Skeletal muscle tissue (tissue), 4 donors: ENCODE data around the gene SLC7A5. TPM values are rescaled to one million over a fixed set of nuclear protein-coding genes. Genes with fewer than 3 reads are reported as not detected.
"Not testable (repeated sequence)": the region's sequence is repeated elsewhere in the genome, so short reads cannot be mapped to it uniquely, and the experiment has no call there.

Experiments
- H3K27ac ChIP-seq: one replicate; pipeline ENCODE4 v1.7.0; 2013; ENCODE audit warnings: mild to moderate bottlenecking, low read depth, low read length, inconsistent platforms
- H3K27me3 ChIP-seq, 3 donors: one replicate each; pipeline ENCODE4 v1.7.0; 2013; ENCODE audit warnings: low read length in 3 of 3; ENCODE audit not compliant: control insufficient read depth in 3 of 3, insufficient read depth in 3 of 3
- H3K36me3 ChIP-seq, 3 donors: one replicate each; pipeline ENCODE4 v1.7.0; 2013; ENCODE audit warnings: low read length in 3 of 3; ENCODE audit not compliant: control insufficient read depth in 3 of 3, insufficient read depth in 3 of 3
- H3K4me1 ChIP-seq, 3 donors: one replicate each; pipeline ENCODE4 v1.7.0; 2013; ENCODE audit warnings: low read length in 3 of 3, mild to moderate bottlenecking in 3 of 3; ENCODE audit not compliant: control insufficient read depth in 3 of 3, insufficient read depth in 3 of 3
- H3K4me3 ChIP-seq, 3 donors: one replicate each; pipeline ENCODE4 v1.7.0; 2013; ENCODE audit warnings: low read length in 3 of 3
- H3K9ac ChIP-seq, 3 donors: one replicate each; pipeline ENCODE4 v1.7.0; 2013; ENCODE audit warnings: low read length in 3 of 3, mild to moderate bottlenecking in 3 of 3, moderate library complexity in 2 of 3, low read depth in 1 of 3
- H3K9me3 ChIP-seq, 3 donors: one replicate each; pipeline ENCODE4 v1.7.0; 2013; ENCODE audit warnings: low read length in 3 of 3; ENCODE audit not compliant: control insufficient read depth in 3 of 3
- total RNA-seq: library from RNA; depleted of rRNA; stranded (reverse); fragments of >200 nt; gene quantifications from one replicate; pipeline ENCODE4 v1.2.3, GENCODE V29; 2014
- donor health status: Osteomylitis.

SLC7A5 gene
- total RNA-seq, 1 donor from 2014 or later: 3.1 TPM

- Histone ChIP-seq H3K27ac (no peak overlapping the region), H3K36me3 (no peaks in the 10 kb centered on the region), H3K9me3 (no peaks in the 10 kb centered on the region), H3K4me1 (no peaks in the 10 kb centered on the region), H3K27me3 (peaks cover 6 to 30% (median 16%) of the 10 kb centered on the region in 3 donors), H3K4me3 (no peak overlapping the region), H3K9ac (no peak overlapping the region)
Measured at GRCh38 chr16:87877942-87878507, 8.7 kb upstream of the SLC7A5 start.

- Histone ChIP-seq H3K27ac (no peak overlapping the region), H3K9me3 (no peaks in the 10 kb centered on the region), H3K9ac (no peak overlapping the region), H3K4me1 (peaks cover 4% of the 10 kb centered on the region in 3 donors), H3K27me3 (peaks cover 6 to 22% (median 11%) of the 10 kb centered on the region in 3 donors), H3K36me3 (no peaks in the 10 kb centered on the region), H3K4me3 (no peak overlapping the region)
Measured at GRCh38 chr16:87874639-87875427, 5.5 kb upstream of the SLC7A5 start.

- not testable (repeated sequence) for H3K27ac ChIP-seq, H3K9me3 ChIP-seq, H3K4me3 ChIP-seq, H3K36me3 ChIP-seq, H3K9ac ChIP-seq
- Histone ChIP-seq H3K4me1 (peaks cover 11 to 16% (median 14%) of the 10 kb centered on the region in 3 donors), H3K27me3 (peaks cover 5 to 14% (median 6%) of the 10 kb centered on the region in 3 donors)
Measured at GRCh38 chr16:87870418-87871291, 1.3 kb upstream of the SLC7A5 start.

- H3K36me3 ChIP-seq, H3K9ac ChIP-seq, H3K9me3 ChIP-seq, H3K27ac ChIP-seq, H3K4me3 ChIP-seq: not testable (repeated sequence)
- H3K27me3 ChIP-seq: peaks cover 5 to 11% (median 5%) of the 10 kb centered on the region in 3 donors
- H3K4me1 ChIP-seq: peaks cover 11 to 16% (median 14%) of the 10 kb centered on the region in 3 donors
Measured at GRCh38 chr16:87869879-87870417, 641 bp upstream of the SLC7A5 start.

GRCh38 chr16:87868254-87869029 lies 865 bp downstream of the SLC7A5 start:
- H3K9me3 ChIP-seq, H3K36me3 ChIP-seq, H3K27me3 ChIP-seq, H3K27ac ChIP-seq: not testable (repeated sequence)
- Histone ChIP-seq H3K9ac (peak overlapping the region in 2 of 3 donors; percentile 45 to 62), H3K4me3 (peak overlapping the region; percentile 56 to 69 (median 64)), H3K4me1 (peaks cover 11 to 18% (median 14%) of the 10 kb centered on the region in 3 donors)

- not testable (repeated sequence) for H3K4me3 ChIP-seq, H3K9ac ChIP-seq, H3K27me3 ChIP-seq, H3K36me3 ChIP-seq, H3K9me3 ChIP-seq, H3K27ac ChIP-seq
- H3K4me1 ChIP-seq: peaks cover 12 to 33% (median 24%) of the 10 kb centered on the region in 3 donors
Measured at GRCh38 chr16:87865902-87866555, 3.3 kb downstream of the SLC7A5 start.

GRCh38 chr16:87864331-87864989 lies 4.8 kb downstream of the SLC7A5 start:
- Histone ChIP-seq H3K4me1 (peaks cover 19 to 39% (median 30%) of the 10 kb centered on the region in 3 donors), H3K4me3 (no peak overlapping the region), H3K36me3 (no peaks in the 10 kb centered on the region), H3K9ac (no peak overlapping the region), H3K9me3 (no peaks in the 10 kb centered on the region), H3K27me3 (no peaks in the 10 kb centered on the region), H3K27ac (no peak overlapping the region)

- H3K36me3 ChIP-seq, H3K27me3 ChIP-seq, H3K27ac ChIP-seq, H3K9me3 ChIP-seq, H3K9ac ChIP-seq, H3K4me3 ChIP-seq: not testable (repeated sequence)
- peaks cover 15 to 42% (median 31%) of the 10 kb centered on the region in 3 donors for H3K4me1 ChIP-seq
Measured at GRCh38 chr16:87863327-87863635, 6.0 kb downstream of the SLC7A5 start.
